Measurements from ENCODE around the gene LSM11.

LSM11 gene

DNA sequence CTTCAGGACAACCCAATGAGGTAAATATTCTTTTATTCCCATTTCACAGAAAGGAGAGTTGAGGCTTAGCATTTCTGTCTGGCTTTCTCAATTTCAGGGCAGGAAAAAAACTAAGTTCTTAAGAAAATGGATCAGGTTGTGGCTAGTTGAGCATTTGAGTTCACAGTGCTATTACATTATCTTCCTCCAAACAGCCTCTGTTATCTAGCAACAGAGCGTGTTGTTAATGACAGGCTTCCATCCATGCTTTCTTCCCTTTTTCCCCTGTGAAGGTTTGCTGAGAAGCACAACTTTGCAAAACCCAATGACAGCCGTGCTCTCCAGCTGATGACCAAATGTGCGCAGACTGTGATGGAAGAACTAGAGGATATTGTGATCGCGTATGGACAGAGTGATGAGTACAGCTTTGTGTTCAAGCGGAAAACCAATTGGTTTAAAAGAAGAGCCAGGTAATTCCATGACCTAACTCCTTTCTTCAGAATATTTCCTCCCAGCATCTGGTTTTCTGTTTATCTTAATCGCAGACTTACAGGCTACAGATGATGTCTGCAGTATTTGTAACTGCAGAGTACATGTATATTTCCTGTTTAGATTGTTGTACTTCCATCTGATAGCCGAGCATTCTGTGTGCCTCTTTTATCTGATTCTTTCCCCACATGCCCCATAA is 10.8 kb upstream of the LSM11 start:
- DNase-seq (ENCODE audit: low read depth in 1 of 2, low spot score in 1 of 2), result no peak
- Histone ChIP-seq H3K27ac (replicated peaks) (no peak overlapping the region), H3K4me3 (replicated peaks; ENCODE audit: insufficient read depth, low read length) (no peak overlapping the region), H3K27me3 (ENCODE audit: insufficient read depth, poor library complexity, severe bottlenecking) (no peaks in the 10 kb centered on the region)
- TF ChIP-seq GABPA (IDR thresholded peaks at IDR 0.05; ENCODE audit: low read depth) (no peak), POLR2AphosphoS5 (IDR thresholded peaks at IDR 0.05; ENCODE audit: low read depth) (no peak), SPI1 (IDR thresholded peaks at IDR 0.05; ENCODE audit: borderline replicate concordance, low read depth) (no peak)
- TF ChIP-seq, protein P1, sequence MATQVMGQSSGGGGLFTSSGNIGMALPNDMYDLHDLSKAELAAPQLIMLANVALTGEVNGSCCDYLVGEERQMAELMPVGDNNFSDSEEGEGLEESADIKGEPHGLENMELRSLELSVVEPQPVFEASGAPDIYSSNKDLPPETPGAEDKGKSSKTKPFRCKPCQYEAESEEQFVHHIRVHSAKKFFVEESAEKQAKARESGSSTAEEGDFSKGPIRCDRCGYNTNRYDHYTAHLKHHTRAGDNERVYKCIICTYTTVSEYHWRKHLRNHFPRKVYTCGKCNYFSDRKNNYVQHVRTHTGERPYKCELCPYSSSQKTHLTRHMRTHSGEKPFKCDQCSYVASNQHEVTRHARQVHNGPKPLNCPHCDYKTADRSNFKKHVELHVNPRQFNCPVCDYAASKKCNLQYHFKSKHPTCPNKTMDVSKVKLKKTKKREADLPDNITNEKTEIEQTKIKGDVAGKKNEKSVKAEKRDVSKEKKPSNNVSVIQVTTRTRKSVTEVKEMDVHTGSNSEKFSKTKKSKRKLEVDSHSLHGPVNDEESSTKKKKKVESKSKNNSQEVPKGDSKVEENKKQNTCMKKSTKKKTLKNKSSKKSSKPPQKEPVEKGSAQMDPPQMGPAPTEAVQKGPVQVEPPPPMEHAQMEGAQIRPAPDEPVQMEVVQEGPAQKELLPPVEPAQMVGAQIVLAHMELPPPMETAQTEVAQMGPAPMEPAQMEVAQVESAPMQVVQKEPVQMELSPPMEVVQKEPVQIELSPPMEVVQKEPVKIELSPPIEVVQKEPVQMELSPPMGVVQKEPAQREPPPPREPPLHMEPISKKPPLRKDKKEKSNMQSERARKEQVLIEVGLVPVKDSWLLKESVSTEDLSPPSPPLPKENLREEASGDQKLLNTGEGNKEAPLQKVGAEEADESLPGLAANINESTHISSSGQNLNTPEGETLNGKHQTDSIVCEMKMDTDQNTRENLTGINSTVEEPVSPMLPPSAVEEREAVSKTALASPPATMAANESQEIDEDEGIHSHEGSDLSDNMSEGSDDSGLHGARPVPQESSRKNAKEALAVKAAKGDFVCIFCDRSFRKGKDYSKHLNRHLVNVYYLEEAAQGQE (IDR thresholded peaks at IDR 0.05; ENCODE audit: insufficient replicate concordance, low read depth), result no peak
- TF ChIP-seq, protein P2, sequence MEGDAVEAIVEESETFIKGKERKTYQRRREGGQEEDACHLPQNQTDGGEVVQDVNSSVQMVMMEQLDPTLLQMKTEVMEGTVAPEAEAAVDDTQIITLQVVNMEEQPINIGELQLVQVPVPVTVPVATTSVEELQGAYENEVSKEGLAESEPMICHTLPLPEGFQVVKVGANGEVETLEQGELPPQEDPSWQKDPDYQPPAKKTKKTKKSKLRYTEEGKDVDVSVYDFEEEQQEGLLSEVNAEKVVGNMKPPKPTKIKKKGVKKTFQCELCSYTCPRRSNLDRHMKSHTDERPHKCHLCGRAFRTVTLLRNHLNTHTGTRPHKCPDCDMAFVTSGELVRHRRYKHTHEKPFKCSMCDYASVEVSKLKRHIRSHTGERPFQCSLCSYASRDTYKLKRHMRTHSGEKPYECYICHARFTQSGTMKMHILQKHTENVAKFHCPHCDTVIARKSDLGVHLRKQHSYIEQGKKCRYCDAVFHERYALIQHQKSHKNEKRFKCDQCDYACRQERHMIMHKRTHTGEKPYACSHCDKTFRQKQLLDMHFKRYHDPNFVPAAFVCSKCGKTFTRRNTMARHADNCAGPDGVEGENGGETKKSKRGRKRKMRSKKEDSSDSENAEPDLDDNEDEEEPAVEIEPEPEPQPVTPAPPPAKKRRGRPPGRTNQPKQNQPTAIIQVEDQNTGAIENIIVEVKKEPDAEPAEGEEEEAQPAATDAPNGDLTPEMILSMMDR (IDR thresholded peaks at IDR 0.05; ENCODE audit: insufficient read depth, low read length), result no peak

DNA sequence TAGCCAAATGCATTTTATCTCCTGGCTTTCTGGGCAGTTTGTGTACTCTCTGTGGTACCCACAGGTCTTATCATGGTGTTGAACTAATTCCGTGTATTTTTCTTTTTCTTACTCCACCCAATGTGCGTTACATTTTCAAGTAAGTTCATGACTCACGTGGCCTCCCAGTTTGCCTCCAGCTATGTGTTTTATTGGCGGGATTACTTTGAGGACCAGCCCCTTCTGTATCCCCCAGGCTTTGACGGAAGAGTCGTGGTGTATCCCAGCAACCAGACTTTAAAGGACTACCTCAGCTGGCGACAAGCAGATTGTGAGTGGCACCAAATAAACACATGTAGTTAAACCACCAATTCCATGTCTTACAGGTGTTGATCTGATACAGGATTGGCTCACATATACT is 9.1 kb upstream of the LSM11 start:
- TF ChIP-seq, protein P1 (IDR thresholded peaks at IDR 0.05; ENCODE audit: insufficient replicate concordance, low read depth), result no peak
- TF ChIP-seq POLR2AphosphoS5 (IDR thresholded peaks at IDR 0.05; ENCODE audit: low read depth) (no peak), GABPA (IDR thresholded peaks at IDR 0.05; ENCODE audit: low read depth) (no peak), SPI1 (IDR thresholded peaks at IDR 0.05; ENCODE audit: borderline replicate concordance, low read depth) (no peak)
- TF ChIP-seq, protein P2 (IDR thresholded peaks at IDR 0.05; ENCODE audit: insufficient read depth, low read length), result no peak
- DNase-seq (ENCODE audit: low read depth in 1 of 2, low spot score in 1 of 2), result no peak
- Histone ChIP-seq H3K27me3 (ENCODE audit: insufficient read depth, poor library complexity, severe bottlenecking) (no peaks in the 10 kb centered on the region), H3K27ac (replicated peaks) (no peak overlapping the region), H3K4me3 (replicated peaks; ENCODE audit: insufficient read depth, low read length) (no peak overlapping the region)

DNA sequence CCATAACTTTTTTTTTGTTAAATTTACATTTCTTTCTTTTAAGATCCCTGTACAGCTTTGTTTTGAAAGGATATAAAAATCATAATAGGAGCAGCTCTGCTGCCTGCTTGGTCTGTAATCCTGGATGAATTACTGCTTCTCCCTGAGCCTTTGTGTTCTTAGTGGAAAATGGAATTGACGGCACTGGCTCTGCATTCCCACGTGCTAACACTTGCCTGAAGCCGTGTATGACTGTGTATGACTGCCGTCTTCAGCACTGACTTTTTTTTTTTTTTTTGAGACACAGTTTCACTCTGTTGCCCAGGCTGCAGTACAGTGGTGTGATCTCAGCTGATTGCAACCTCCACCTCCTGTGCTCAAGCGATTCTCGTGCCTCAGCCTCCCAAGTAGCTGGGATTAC is 7.5 kb upstream of the LSM11 start:
- Histone ChIP-seq H3K27ac (replicated peaks) (no peak overlapping the region), H3K4me3 (replicated peaks; ENCODE audit: insufficient read depth, low read length) (no peak overlapping the region), H3K27me3 (ENCODE audit: insufficient read depth, poor library complexity, severe bottlenecking) (no peaks in the 10 kb centered on the region)
- no peak for DNase-seq (ENCODE audit: low read depth in 1 of 2, low spot score in 1 of 2)
- TF ChIP-seq, protein P2 (IDR thresholded peaks at IDR 0.05; ENCODE audit: insufficient read depth, low read length), result no peak

Measured in HL-60 (cell line).